Stimulated activated memory B cell treated with anti-CD40 and anti-IgM and Interleukin-4, amounts not matched to agents 10 μg/mL and 1 μg/mL and 100 μg/mL, for 72 hours (primary cell): ENCODE results near the gene CCDC88C.

Experiments
- ATAC-seq: fragments of 150-1000 bp; cut with Tn5 transposase; 2 replicates; pipeline ENCODE4 v1.10.0; 2021
- H3K27ac Mint-ChIP-seq: one replicate; pipeline ENCODE4 v1.8.0; 2022; ENCODE audit warnings: mild to moderate bottlenecking, mixed read lengths
- H3K27me3 Mint-ChIP-seq: one replicate; pipeline ENCODE4 v1.8.0; 2022; ENCODE audit warnings: mixed read lengths
- H3K36me3 Mint-ChIP-seq: one replicate; pipeline ENCODE4 v1.8.0; 2022; ENCODE audit warnings: mixed read lengths
- H3K4me1 Mint-ChIP-seq: one replicate; pipeline ENCODE4 v1.8.0; 2022; ENCODE audit warnings: mixed read lengths
- H3K4me3 Mint-ChIP-seq: one replicate; pipeline ENCODE4 v1.8.0; 2022; ENCODE audit warnings: mild to moderate bottlenecking, moderate library complexity, mixed read lengths
- H3K9me3 Mint-ChIP-seq: one replicate; pipeline ENCODE4 v1.8.0; 2022; ENCODE audit warnings: mixed read lengths

The CCDC88C gene

GRCh38 chr14:91360490-91361232, 57.0 kb downstream of the CCDC88C start:
- Mint-ChIP-seq H3K4me3 (no peak overlapping the region), H3K36me3 (peaks cover 28% of the 10 kb centered on the region), H3K9me3 (no peaks in the 10 kb centered on the region), H3K27me3 (no peaks in the 10 kb centered on the region), H3K27ac (no peak overlapping the region), H3K4me1 (peaks cover 59% of the 10 kb centered on the region)
- ATAC-seq = no peak

GRCh38 chr14:91358654-91359220, 58.9 kb downstream of the CCDC88C start:
- no peak for ATAC-seq
- H3K27me3 Mint-ChIP-seq = no peaks in the 10 kb centered on the region
- peaks cover 45% of the 10 kb centered on the region for H3K36me3 Mint-ChIP-seq
- no peak overlapping the region for H3K4me3 Mint-ChIP-seq
- H3K9me3 Mint-ChIP-seq = no peaks in the 10 kb centered on the region
- H3K27ac Mint-ChIP-seq = no peak overlapping the region
- peaks cover 58% of the 10 kb centered on the region for H3K4me1 Mint-ChIP-seq

- Mint-ChIP-seq H3K36me3 (peaks cover 45% of the 10 kb centered on the region), H3K27ac (no peak overlapping the region), H3K4me3 (no peak overlapping the region), H3K27me3 (no peaks in the 10 kb centered on the region), H3K9me3 (no peaks in the 10 kb centered on the region), H3K4me1 (peaks cover 63% of the 10 kb centered on the region)
- no peak for ATAC-seq
Measured at GRCh38 chr14:91358025-91358319, 59.6 kb downstream of the CCDC88C start.

GRCh38 chr14:91357272-91358024, 60.2 kb downstream of the CCDC88C start:
- peaks cover 68% of the 10 kb centered on the region for H3K4me1 Mint-ChIP-seq
- H3K4me3 Mint-ChIP-seq = no peak overlapping the region
- H3K36me3 Mint-ChIP-seq = peaks cover 45% of the 10 kb centered on the region
- H3K27ac Mint-ChIP-seq = no peak overlapping the region
- H3K9me3 Mint-ChIP-seq = no peaks in the 10 kb centered on the region
- no peaks in the 10 kb centered on the region for H3K27me3 Mint-ChIP-seq
- no peak for ATAC-seq

GRCh38 chr14:91356181-91356763, 61.3 kb downstream of the CCDC88C start:
- peaks cover 45% of the 10 kb centered on the region for H3K36me3 Mint-ChIP-seq
- peak; percentile 80 for ATAC-seq
- H3K4me1 Mint-ChIP-seq = peaks cover 80% of the 10 kb centered on the region
- no peaks in the 10 kb centered on the region for H3K27me3 Mint-ChIP-seq
- peak overlapping the region; percentile 70 for H3K4me3 Mint-ChIP-seq
- peak overlapping the region; percentile 83 for H3K27ac Mint-ChIP-seq
- no peaks in the 10 kb centered on the region for H3K9me3 Mint-ChIP-seq

GRCh38 chr14:91354979-91355685, 62.5 kb downstream of the CCDC88C start:
- ATAC-seq = peak; percentile 69
- Mint-ChIP-seq H3K4me3 (peak overlapping the region; percentile 72), H3K9me3 (no peaks in the 10 kb centered on the region), H3K4me1 (peaks cover 84% of the 10 kb centered on the region), H3K27me3 (no peaks in the 10 kb centered on the region), H3K36me3 (peaks cover 45% of the 10 kb centered on the region), H3K27ac (peak overlapping the region; percentile 83)

- H3K27me3 Mint-ChIP-seq = no peaks in the 10 kb centered on the region
- H3K9me3 Mint-ChIP-seq = no peaks in the 10 kb centered on the region
- peaks cover 85% of the 10 kb centered on the region for H3K4me1 Mint-ChIP-seq
- no peak for ATAC-seq
- peaks cover 42% of the 10 kb centered on the region for H3K36me3 Mint-ChIP-seq
- peak overlapping the region; percentile 72 for H3K4me3 Mint-ChIP-seq
- H3K27ac Mint-ChIP-seq = peak overlapping the region; percentile 83
Measured at GRCh38 chr14:91354221-91354916, 63.3 kb downstream of the CCDC88C start.

- Mint-ChIP-seq H3K27ac (peak overlapping the region; percentile 83), H3K4me1 (peaks cover 96% of the 10 kb centered on the region), H3K36me3 (peaks cover 31% of the 10 kb centered on the region), H3K27me3 (no peaks in the 10 kb centered on the region), H3K4me3 (no peak overlapping the region), H3K9me3 (no peaks in the 10 kb centered on the region)
- ATAC-seq = no peak
Measured at GRCh38 chr14:91352728-91353692, 64.6 kb downstream of the CCDC88C start.

GRCh38 chr14:91352053-91352452, 65.6 kb downstream of the CCDC88C start:
- no peak for ATAC-seq
- H3K4me3 Mint-ChIP-seq = peak overlapping the region; percentile 80

GRCh38 chr14:91351512-91351862, 66.1 kb downstream of the CCDC88C start:
- Mint-ChIP-seq H3K36me3 (peaks cover 22% of the 10 kb centered on the region), H3K27ac (peak overlapping the region; percentile 90), H3K4me3 (peak overlapping the region; percentile 80), H3K27me3 (no peaks in the 10 kb centered on the region), H3K9me3 (no peaks in the 10 kb centered on the region), H3K4me1 (peaks cover 92% of the 10 kb centered on the region)
- no peak for ATAC-seq

More at GRCh38 chr14:91352053-91352452, 65.6 kb downstream of the CCDC88C start:
- peaks cover 26% of the 10 kb centered on the region for H3K36me3 Mint-ChIP-seq
- H3K9me3 Mint-ChIP-seq = no peaks in the 10 kb centered on the region
- H3K27ac Mint-ChIP-seq = peak overlapping the region; percentile 90
- H3K27me3 Mint-ChIP-seq = no peaks in the 10 kb centered on the region
- H3K4me1 Mint-ChIP-seq = peaks cover 92% of the 10 kb centered on the region

GRCh38 chr14:91350813-91351511, 66.7 kb downstream of the CCDC88C start:
- peak; percentile 70 for ATAC-seq
- peak overlapping the region; percentile 80 for H3K4me3 Mint-ChIP-seq
- peaks cover 17% of the 10 kb centered on the region for H3K36me3 Mint-ChIP-seq

GRCh38 chr14:91350483-91350812, 67.2 kb downstream of the CCDC88C start:
- Mint-ChIP-seq H3K27ac (peak overlapping the region; percentile 90), H3K36me3 (peaks cover 20% of the 10 kb centered on the region)
- ATAC-seq = no peak

More at GRCh38 chr14:91350813-91351511, 66.7 kb downstream of the CCDC88C start:
- Mint-ChIP-seq H3K27ac (peak overlapping the region; percentile 90), H3K9me3 (no peaks in the 10 kb centered on the region), H3K27me3 (no peaks in the 10 kb centered on the region), H3K4me1 (peaks cover 92% of the 10 kb centered on the region)

GRCh38 chr14:91349481-91350074, 68.0 kb downstream of the CCDC88C start:
- Mint-ChIP-seq H3K9me3 (no peaks in the 10 kb centered on the region), H3K36me3 (peaks cover 12% of the 10 kb centered on the region), H3K27me3 (no peaks in the 10 kb centered on the region), H3K27ac (peak overlapping the region; percentile 90), H3K4me3 (peak overlapping the region; percentile 20), H3K4me1 (peaks cover 91% of the 10 kb centered on the region)
- peak; percentile 88 for ATAC-seq

More at GRCh38 chr14:91350483-91350812, 67.2 kb downstream of the CCDC88C start:
- Mint-ChIP-seq H3K27me3 (no peaks in the 10 kb centered on the region), H3K4me3 (peak overlapping the region; percentile 80), H3K9me3 (no peaks in the 10 kb centered on the region), H3K4me1 (peaks cover 92% of the 10 kb centered on the region)
